GM12874 (cell line): ENCODE results near the gene CDC25B.

Experiments used
- CTCF ChIP-seq: IDR thresholded peaks from 2 replicates; pipeline ENCODE4 v1.5.1; 2011; ENCODE audit warnings: low read depth, mild to moderate bottlenecking, control low read depth, low read length, moderate library complexity; ENCODE audit not compliant: insufficient read depth

CDC25B gene

GRCh38 chr20:3783511-3784195, 12.5 kb upstream of the CDC25B start:
- TF ChIP-seq CTCF, result no peak

DNA sequence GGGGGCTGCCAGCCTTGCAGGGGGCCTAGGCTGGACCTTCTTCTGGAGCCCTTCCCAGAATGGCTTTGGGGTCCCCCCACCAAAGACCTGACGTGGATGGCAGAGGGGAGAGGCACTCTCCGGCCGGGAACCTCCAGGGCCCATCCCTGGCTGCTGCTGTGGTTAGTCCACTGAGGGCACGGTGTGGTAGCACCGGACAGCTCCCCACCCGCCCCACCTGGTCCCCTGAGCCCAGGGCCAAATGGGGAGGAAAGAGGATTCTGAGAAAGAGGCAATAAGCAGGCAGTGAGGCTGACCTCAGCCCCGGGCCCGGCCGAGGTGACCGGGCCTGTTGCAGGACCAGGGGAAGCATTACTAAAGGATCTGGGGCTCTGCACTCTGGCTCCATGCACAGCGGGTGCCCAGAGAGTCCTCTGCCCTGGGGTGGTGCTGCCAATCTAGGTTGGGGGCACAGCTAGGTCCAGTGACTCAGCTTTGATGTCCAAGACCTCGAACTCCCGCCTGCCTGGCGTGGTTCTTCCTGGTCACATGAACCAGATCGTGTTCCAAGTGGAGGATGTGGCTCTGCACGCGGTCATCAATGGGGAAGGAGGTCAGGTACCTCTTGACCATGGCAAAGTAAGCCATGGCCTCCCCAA, 11.8 kb upstream of the CDC25B start:
- TF ChIP-seq CTCF, result no peak

GRCh38 chr20:3784863-3785239, 11.3 kb upstream of the CDC25B start:
- TF ChIP-seq CTCF, result no peak

GRCh38 chr20:3785240-3786125, 10.6 kb upstream of the CDC25B start:
- TF ChIP-seq CTCF, result no peak

DNA sequence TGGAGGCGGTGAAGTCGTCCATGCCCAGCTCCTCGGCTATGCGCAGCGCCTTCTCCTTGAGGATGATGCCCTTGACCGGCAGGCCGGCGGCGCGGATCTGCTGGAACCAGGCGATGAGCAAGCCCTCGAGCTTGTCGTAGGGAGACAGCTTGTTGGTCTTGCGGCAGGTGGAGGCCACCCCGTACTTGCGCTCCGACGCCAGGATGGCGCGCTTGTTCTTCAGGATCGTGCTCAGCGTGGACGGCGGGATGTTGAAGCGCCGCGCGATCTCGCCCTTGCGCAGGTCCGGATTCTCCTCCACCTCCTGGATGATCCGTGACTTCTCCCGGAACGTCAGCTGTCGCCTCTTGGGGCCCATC, 10.0 kb upstream of the CDC25B start:
- no peak for TF ChIP-seq CTCF

DNA sequence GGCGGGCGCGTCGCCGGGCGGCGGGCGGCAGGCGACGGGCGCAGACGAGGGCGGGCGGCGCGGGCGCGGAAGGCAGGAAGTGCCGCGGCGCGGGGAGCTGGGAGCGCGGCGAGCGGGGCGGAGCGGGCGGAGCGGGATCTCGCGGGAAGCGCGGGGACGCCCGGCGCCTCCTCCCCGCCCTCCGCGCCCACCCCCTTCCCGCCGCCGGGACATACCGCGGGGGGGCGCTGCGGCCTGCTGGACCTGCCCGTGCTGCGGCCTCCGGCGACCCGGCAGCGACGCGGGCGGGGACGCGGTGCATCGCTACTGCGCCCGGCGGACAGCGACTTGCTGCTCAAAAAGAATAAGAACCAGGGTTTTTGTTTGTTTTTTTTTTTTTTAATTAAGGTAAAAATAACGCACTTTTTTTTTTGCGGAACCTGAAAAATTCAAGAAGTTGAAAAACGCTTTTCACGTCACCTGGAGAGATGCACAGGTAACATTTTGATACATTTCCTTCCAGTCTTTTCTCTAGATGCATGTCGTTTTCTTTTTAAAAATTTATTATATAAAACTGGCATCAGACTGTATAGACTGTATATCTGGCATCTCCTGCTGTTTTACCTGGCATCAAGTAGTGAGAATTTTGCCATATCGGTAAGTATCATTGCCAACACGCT, 9.3 kb upstream of the CDC25B start, which contains the start of gene CENPB:
TSS of gene CENPB (minus strand) at position 76 of the 659 bp plus-strand sequence. CDS start 257 bp downstream, outside the sequence.
- TF ChIP-seq CTCF, result peak; percentile 81
